ENCODE data around the gene TSPAN4. TPM values are rescaled to one million over a fixed set of nuclear protein-coding genes. Genes with fewer than 3 reads are reported as not detected.

The TSPAN4 gene
- total and polyA plus RNA-seq, 10 of the 15 experiments (the other 5 are each of a cell fraction or from before 2014, with no cell fraction given) = 0.37 to 14.0 (median 8.5) TPM; not detected in 1

DNA sequence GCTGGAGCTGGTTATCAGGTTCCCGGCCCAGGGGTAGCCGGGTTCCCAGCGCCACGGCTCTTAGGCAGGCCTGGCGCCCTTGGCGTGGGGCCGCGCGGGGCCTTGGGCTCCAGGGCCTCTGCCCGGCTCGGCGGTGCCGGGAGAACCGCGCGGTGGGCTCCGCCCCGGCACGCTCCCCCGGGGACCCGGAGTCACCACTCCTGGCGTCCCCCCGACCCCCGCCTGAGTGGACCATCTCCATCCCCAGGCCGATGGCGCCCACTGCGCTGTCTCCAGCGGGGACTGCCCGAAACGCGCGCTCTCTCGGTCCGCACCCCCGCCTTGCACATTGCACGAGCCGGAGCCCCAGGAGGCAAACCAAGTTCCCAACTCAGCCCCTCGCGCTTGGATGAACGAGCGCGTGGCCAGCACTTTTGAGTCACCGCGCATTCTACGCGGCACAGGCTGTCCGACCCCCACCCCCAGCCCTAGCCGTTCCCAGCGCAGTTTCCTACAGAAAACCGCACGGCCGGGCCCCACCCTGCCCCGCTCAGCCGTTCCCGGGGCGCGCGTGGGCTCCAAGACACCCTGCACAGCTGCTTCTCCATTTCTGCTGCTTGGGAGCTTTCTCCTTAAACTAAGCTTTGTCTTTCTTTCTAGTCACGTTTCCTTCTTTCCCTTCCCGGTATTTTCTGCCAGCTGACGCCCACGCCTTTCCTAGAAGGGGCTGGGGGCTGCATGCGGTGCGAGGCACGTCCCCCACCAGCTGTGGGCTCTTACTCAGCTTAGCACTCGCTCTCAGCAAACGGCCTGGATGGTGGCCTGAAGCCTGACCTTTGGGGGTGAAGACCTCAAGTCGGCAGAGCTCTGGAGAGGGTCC is 68.6 kb downstream of the TSPAN4 start (continued):
- TF ChIP-seq, protein P1, sequence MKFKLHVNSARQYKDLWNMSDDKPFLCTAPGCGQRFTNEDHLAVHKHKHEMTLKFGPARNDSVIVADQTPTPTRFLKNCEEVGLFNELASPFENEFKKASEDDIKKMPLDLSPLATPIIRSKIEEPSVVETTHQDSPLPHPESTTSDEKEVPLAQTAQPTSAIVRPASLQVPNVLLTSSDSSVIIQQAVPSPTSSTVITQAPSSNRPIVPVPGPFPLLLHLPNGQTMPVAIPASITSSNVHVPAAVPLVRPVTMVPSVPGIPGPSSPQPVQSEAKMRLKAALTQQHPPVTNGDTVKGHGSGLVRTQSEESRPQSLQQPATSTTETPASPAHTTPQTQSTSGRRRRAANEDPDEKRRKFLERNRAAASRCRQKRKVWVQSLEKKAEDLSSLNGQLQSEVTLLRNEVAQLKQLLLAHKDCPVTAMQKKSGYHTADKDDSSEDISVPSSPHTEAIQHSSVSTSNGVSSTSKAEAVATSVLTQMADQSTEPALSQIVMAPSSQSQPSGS (IDR thresholded peaks at IDR 0.05; ENCODE audit: low read length) = no peak
- TF ChIP-seq, protein P2, sequence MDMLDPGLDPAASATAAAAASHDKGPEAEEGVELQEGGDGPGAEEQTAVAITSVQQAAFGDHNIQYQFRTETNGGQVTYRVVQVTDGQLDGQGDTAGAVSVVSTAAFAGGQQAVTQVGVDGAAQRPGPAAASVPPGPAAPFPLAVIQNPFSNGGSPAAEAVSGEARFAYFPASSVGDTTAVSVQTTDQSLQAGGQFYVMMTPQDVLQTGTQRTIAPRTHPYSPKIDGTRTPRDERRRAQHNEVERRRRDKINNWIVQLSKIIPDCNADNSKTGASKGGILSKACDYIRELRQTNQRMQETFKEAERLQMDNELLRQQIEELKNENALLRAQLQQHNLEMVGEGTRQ (IDR thresholded peaks at IDR 0.05; ENCODE audit: borderline replicate concordance, low read depth, low read length) = no peak
- no peak for TF ChIP-seq MYB (IDR thresholded peaks at IDR 0.05; ENCODE audit: borderline replicate concordance, low read depth, low read length)
- no peak for TF ChIP-seq BCL11A (IDR thresholded peaks at IDR 0.05; ENCODE audit: low read depth, low read length)
- TF ChIP-seq, protein P3, sequence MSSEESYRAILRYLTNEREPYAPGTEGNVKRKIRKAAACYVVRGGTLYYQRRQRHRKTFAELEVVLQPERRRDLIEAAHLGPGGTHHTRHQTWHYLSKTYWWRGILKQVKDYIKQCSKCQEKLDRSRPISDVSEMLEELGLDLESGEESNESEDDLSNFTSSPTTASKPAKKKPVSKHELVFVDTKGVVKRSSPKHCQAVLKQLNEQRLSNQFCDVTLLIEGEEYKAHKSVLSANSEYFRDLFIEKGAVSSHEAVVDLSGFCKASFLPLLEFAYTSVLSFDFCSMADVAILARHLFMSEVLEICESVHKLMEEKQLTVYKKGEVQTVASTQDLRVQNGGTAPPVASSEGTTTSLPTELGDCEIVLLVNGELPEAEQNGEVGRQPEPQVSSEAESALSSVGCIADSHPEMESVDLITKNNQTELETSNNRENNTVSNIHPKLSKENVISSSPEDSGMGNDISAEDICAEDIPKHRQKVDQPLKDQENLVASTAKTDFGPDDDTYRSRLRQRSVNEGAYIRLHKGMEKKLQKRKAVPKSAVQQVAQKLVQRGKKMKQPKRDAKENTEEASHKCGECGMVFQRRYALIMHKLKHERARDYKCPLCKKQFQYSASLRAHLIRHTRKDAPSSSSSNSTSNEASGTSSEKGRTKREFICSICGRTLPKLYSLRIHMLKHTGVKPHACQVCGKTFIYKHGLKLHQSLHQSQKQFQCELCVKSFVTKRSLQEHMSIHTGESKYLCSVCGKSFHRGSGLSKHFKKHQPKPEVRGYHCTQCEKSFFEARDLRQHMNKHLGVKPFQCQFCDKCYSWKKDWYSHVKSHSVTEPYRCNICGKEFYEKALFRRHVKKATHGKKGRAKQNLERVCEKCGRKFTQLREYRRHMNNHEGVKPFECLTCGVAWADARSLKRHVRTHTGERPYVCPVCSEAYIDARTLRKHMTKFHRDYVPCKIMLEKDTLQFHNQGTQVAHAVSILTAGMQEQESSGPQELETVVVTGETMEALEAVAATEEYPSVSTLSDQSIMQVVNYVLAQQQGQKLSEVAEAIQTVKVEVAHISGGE (CRISPR knock-in tag; IDR thresholded peaks at IDR 0.05) = no peak
- TF ChIP-seq PAX5 (IDR thresholded peaks at IDR 0.05; ENCODE audit: borderline replicate concordance, low read depth, low read length) = peak; percentile 31; the same call in 1 of the 2 replicates
- TF ChIP-seq, protein P4, sequence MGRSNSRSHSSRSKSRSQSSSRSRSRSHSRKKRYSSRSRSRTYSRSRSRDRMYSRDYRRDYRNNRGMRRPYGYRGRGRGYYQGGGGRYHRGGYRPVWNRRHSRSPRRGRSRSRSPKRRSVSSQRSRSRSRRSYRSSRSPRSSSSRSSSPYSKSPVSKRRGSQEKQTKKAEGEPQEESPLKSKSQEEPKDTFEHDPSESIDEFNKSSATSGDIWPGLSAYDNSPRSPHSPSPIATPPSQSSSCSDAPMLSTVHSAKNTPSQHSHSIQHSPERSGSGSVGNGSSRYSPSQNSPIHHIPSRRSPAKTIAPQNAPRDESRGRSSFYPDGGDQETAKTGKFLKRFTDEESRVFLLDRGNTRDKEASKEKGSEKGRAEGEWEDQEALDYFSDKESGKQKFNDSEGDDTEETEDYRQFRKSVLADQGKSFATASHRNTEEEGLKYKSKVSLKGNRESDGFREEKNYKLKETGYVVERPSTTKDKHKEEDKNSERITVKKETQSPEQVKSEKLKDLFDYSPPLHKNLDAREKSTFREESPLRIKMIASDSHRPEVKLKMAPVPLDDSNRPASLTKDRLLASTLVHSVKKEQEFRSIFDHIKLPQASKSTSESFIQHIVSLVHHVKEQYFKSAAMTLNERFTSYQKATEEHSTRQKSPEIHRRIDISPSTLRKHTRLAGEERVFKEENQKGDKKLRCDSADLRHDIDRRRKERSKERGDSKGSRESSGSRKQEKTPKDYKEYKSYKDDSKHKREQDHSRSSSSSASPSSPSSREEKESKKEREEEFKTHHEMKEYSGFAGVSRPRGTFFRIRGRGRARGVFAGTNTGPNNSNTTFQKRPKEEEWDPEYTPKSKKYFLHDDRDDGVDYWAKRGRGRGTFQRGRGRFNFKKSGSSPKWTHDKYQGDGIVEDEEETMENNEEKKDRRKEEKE (IDR thresholded peaks at IDR 0.05) = peak; percentile 85
- TF ChIP-seq SPI1 (IDR thresholded peaks at IDR 0.05; ENCODE audit: borderline replicate concordance, insufficient read depth, low read depth, low read length) = no peak
